ENCODE data around the gene CSDE1. TPM values are rescaled to one million over a fixed set of nuclear protein-coding genes. Genes with fewer than 3 reads are reported as not detected.
"Not testable (repeated sequence)": the region's sequence is repeated elsewhere in the genome, so short reads cannot be mapped to it uniquely, and the experiment has no call there.

Gene CSDE1
- total RNA-seq, 2 experiments from 2014 or later = 407 to 411 TPM

GRCh38 chr1:114758256-114758832 lies 560 bp upstream of the CSDE1 start:
- ChIA-PET POLR2A (interaction anchor here (0.6 to 7.3 kb wide), 10 partner anchors 11 to 1802 kb away, joined by 3 to 56 read pairs (median 7); partner anchors contain the start of genes NRAS, SIKE1, SLC16A1 and TRIM33), CTCF (no interaction called here)
- no peaks in the 10 kb centered on the region for H3K27me3 Mint-ChIP-seq
- H3K4me1 Mint-ChIP-seq = peaks cover 43% of the 10 kb centered on the region
- DNase-seq = no peak
- peaks cover 28% of the 10 kb centered on the region for H3K36me3 Mint-ChIP-seq (ENCODE audit: low read depth)
- peaks cover 10% of the 10 kb centered on the region for H3K9me3 Mint-ChIP-seq
- peak overlapping the region; percentile 99 for H3K4me3 Mint-ChIP-seq
- peak overlapping the region; percentile 100 for H3K27ac Mint-ChIP-seq

GRCh38 chr1:114756949-114757454 lies 782 bp downstream of the CSDE1 start:
- peak overlapping the region; percentile 99 for H3K4me3 Mint-ChIP-seq
- peaks cover 35% of the 10 kb centered on the region for H3K36me3 Mint-ChIP-seq (ENCODE audit: low read depth)
- H3K9me3 Mint-ChIP-seq = peaks cover 4% of the 10 kb centered on the region
- H3K4me1 Mint-ChIP-seq = peaks cover 56% of the 10 kb centered on the region
- H3K27ac Mint-ChIP-seq = peak overlapping the region; percentile 100
- DNase-seq = no peak
- ChIA-PET CTCF (interaction anchor here (1.7 kb wide), 1 partner anchor 40 kb away, joined by 6 read pairs; the partner anchor contains the start of gene NRAS), POLR2A (interaction anchor here (1.0 to 7.3 kb wide), 11 partner anchors 10 to 1801 kb away, joined by 3 to 56 read pairs (median 6); partner anchors contain the start of genes NRAS, SIKE1, SLC16A1 and TRIM33)
- H3K27me3 Mint-ChIP-seq = no peaks in the 10 kb centered on the region

- H3K4me1 Mint-ChIP-seq = peaks cover 63% of the 10 kb centered on the region
- ChIA-PET CTCF (interaction anchor here (1.6 to 1.7 kb wide), 2 partner anchors 24 to 39 kb away, joined by 4 to 6 read pairs; partner anchors contain the start of genes NRAS and SIKE1), POLR2A (interaction anchor here (1.3 to 7.3 kb wide), 9 partner anchors 9 to 245 kb away, joined by 4 to 56 read pairs (median 8); partner anchors contain the start of genes NRAS, SIKE1 and TRIM33)
- no peak for DNase-seq
- no peaks in the 10 kb centered on the region for H3K27me3 Mint-ChIP-seq
- peaks cover 4% of the 10 kb centered on the region for H3K9me3 Mint-ChIP-seq
- peak overlapping the region; percentile 100 for H3K27ac Mint-ChIP-seq
- H3K36me3 Mint-ChIP-seq (ENCODE audit: low read depth) = peaks cover 39% of the 10 kb centered on the region
- peak overlapping the region; percentile 99 for H3K4me3 Mint-ChIP-seq
Measured at GRCh38 chr1:114756009-114756892, 1.5 kb downstream of the CSDE1 start.

- CTCF ChIA-PET = interaction anchor here (1.6 kb wide), 1 partner anchor 25 kb away, joined by 4 read pairs; the partner anchor contains the start of gene SIKE1
- H3K36me3 Mint-ChIP-seq (ENCODE audit: low read depth) = peaks cover 45% of the 10 kb centered on the region
Measured at GRCh38 chr1:114755006-114755931, 2.5 kb downstream of the CSDE1 start.

GRCh38 chr1:114753702-114754101 lies 4.1 kb downstream of the CSDE1 start:
- peak overlapping the region; percentile 99 for H3K4me3 Mint-ChIP-seq
- POLR2A ChIA-PET = interaction anchor here (1.0 to 5.7 kb wide), 3 partner anchors 9 to 37 kb away, joined by 3 to 40 read pairs (median 7); partner anchors contain the start of genes NRAS and SIKE1
- H3K4me1 Mint-ChIP-seq = peaks cover 80% of the 10 kb centered on the region
- peaks cover 59% of the 10 kb centered on the region for H3K36me3 Mint-ChIP-seq (ENCODE audit: low read depth)
- H3K27me3 Mint-ChIP-seq, DNase-seq, H3K9me3 Mint-ChIP-seq, CTCF ChIA-PET: not testable (repeated sequence)
- H3K27ac Mint-ChIP-seq = peak overlapping the region; percentile 100

More at GRCh38 chr1:114755006-114755931, 2.5 kb downstream of the CSDE1 start:
- Mint-ChIP-seq H3K4me3 (peak overlapping the region; percentile 99), H3K27me3 (no peaks in the 10 kb centered on the region), H3K4me1 (peaks cover 72% of the 10 kb centered on the region), H3K27ac (peak overlapping the region; percentile 100), H3K9me3 (peaks cover 4% of the 10 kb centered on the region)
- DNase-seq = no peak
- POLR2A ChIA-PET = interaction anchor here (1.1 to 7.3 kb wide), 7 partner anchors 8 to 247 kb away, joined by 3 to 56 read pairs (median 17); partner anchors contain the start of genes NRAS, SIKE1 and TRIM33

- no peaks in the 10 kb centered on the region for H3K9me3 Mint-ChIP-seq
- peaks cover 64% of the 10 kb centered on the region for H3K36me3 Mint-ChIP-seq (ENCODE audit: low read depth)
- no peaks in the 10 kb centered on the region for H3K27me3 Mint-ChIP-seq
- ChIA-PET POLR2A (interaction anchor here (1.0 to 5.7 kb wide), 3 partner anchors 8 to 37 kb away, joined by 3 to 40 read pairs (median 7); partner anchors contain the start of genes NRAS and SIKE1), CTCF (no interaction called here)
- DNase-seq = no peak
- no peak overlapping the region for H3K4me3 Mint-ChIP-seq
- no peak overlapping the region for H3K27ac Mint-ChIP-seq
- peaks cover 80% of the 10 kb centered on the region for H3K4me1 Mint-ChIP-seq
Measured at GRCh38 chr1:114753143-114753542, 4.6 kb downstream of the CSDE1 start.

GRCh38 chr1:114750780-114751179 lies 7.0 kb downstream of the CSDE1 start:
- Mint-ChIP-seq H3K4me3 (no peak overlapping the region), H3K27me3 (no peaks in the 10 kb centered on the region), H3K4me1 (peaks cover 87% of the 10 kb centered on the region), H3K27ac (no peak overlapping the region), H3K36me3 (ENCODE audit: low read depth) (peaks cover 63% of the 10 kb centered on the region), H3K9me3 (no peaks in the 10 kb centered on the region)
- ChIA-PET CTCF (no interaction called here), POLR2A (interaction anchor here (1.1 to 1.5 kb wide), 5 partner anchors 9 to 822 kb away, joined by 3 to 9 read pairs (median 6); partner anchors contain the start of genes HIPK1, NRAS and SIKE1)
- no peak for DNase-seq

GRCh38 chr1:114749835-114750234 lies 7.9 kb downstream of the CSDE1 start:
- H3K4me1 Mint-ChIP-seq = peaks cover 86% of the 10 kb centered on the region
- H3K27me3 Mint-ChIP-seq = no peaks in the 10 kb centered on the region
- H3K36me3 Mint-ChIP-seq (ENCODE audit: low read depth) = peaks cover 67% of the 10 kb centered on the region
- ChIA-PET CTCF (no interaction called here), POLR2A (no interaction called here)
- no peak overlapping the region for H3K4me3 Mint-ChIP-seq
- DNase-seq = no peak
- H3K27ac Mint-ChIP-seq = no peak overlapping the region
- no peaks in the 10 kb centered on the region for H3K9me3 Mint-ChIP-seq

GRCh38 chr1:114746450-114747121 lies 11.2 kb downstream of the CSDE1 start:
- peaks cover 76% of the 10 kb centered on the region for H3K36me3 Mint-ChIP-seq (ENCODE audit: low read depth)
- POLR2A ChIA-PET = interaction anchor here (0.9 to 2.2 kb wide), 2 partner anchors 10 to 31 kb away, joined by 3 to 17 read pairs; partner anchors contain the start of gene CSDE1

GRCh38 chr1:114745291-114745690 lies 12.5 kb downstream of the CSDE1 start:
- no peak overlapping the region for H3K27ac Mint-ChIP-seq
- no peak overlapping the region for H3K4me3 Mint-ChIP-seq
- CTCF ChIA-PET = no interaction called here
- H3K36me3 Mint-ChIP-seq (ENCODE audit: low read depth) = peaks cover 76% of the 10 kb centered on the region
- no peak for DNase-seq
- peaks cover 66% of the 10 kb centered on the region for H3K4me1 Mint-ChIP-seq
- POLR2A ChIA-PET = interaction anchor here (1.1 to 1.6 kb wide), 4 partner anchors 8 to 30 kb away, joined by 3 to 7 read pairs (median 4); partner anchors contain the start of gene CSDE1
- no peaks in the 10 kb centered on the region for H3K27me3 Mint-ChIP-seq
- no peaks in the 10 kb centered on the region for H3K9me3 Mint-ChIP-seq

More at GRCh38 chr1:114746450-114747121, 11.2 kb downstream of the CSDE1 start:
- DNase-seq = no peak
- CTCF ChIA-PET = no interaction called here
- Mint-ChIP-seq H3K4me1 (peaks cover 74% of the 10 kb centered on the region), H3K9me3 (no peaks in the 10 kb centered on the region), H3K27ac (no peak overlapping the region), H3K4me3 (no peak overlapping the region), H3K27me3 (no peaks in the 10 kb centered on the region)

Data from activated CD4-positive, alpha-beta memory T cell treated with anti-CD3 and anti-CD28 coated beads, Interleukin-2, amount 10 ng/mL, durations not matched to agents 7 days and 5 days (primary cell).